DOHH2 (cell line): ENCODE data around the gene ASB5.

Source experiments
- H3F3A ChIP-seq: fragments of 200-600 bp; sonication (generic), shearing (Covaris generic); 2 replicates; pipeline ENCODE4 v1.6.0; 2016; ENCODE audit warnings: antibody characterized with exemption, mild to moderate bottlenecking; ENCODE audit not compliant: control insufficient read depth, insufficient read depth
- H3K27ac ChIP-seq: fragments of 200-600 bp; sonication (generic); 2 replicates; pipeline ENCODE4 v1.5.1; 2014; ENCODE audit warnings: low read depth, mild to moderate bottlenecking, low read length, moderate library complexity
- H3K27me3 ChIP-seq: fragments of 200-600 bp; sonication (generic); 2 replicates; pipeline ENCODE4 v1.6.1; 2014; ENCODE audit warnings: mild to moderate bottlenecking, low read length, mixed read lengths; ENCODE audit not compliant: control insufficient read depth
- H3K36me3 ChIP-seq: fragments of 200-600 bp; sonication (generic); 2 replicates; pipeline ENCODE4 v1.6.1; 2014; ENCODE audit warnings: mild to moderate bottlenecking, low read length, moderate library complexity, mixed read lengths; ENCODE audit not compliant: control insufficient read depth
- H3K4me1 ChIP-seq: fragments of 200-600 bp; sonication (generic); 2 replicates; pipeline ENCODE4 v1.6.1; 2014; ENCODE audit warnings: mild to moderate bottlenecking, low read length, mixed read lengths; ENCODE audit not compliant: control insufficient read depth
- H3K4me2 ChIP-seq: fragments of 200-600 bp; sonication (generic); 2 replicates; pipeline ENCODE4 v1.6.0; 2014; ENCODE audit warnings: mild to moderate bottlenecking, low read length, moderate library complexity
- H3K4me3 ChIP-seq: fragments of 200-600 bp; sonication (generic); 2 replicates; pipeline ENCODE4 v1.5.1; 2014; ENCODE audit warnings: mild to moderate bottlenecking, low read length, mixed read lengths
- H3K79me2 ChIP-seq: fragments of 200-600 bp; sonication (generic); 2 replicates; pipeline ENCODE4 v1.6.1; 2014; ENCODE audit warnings: mild to moderate bottlenecking, low read length, mixed read lengths; ENCODE audit not compliant: control insufficient read depth
- H3K9me2 ChIP-seq: fragments of 200-600 bp; sonication (generic); replicated peaks from 2 replicates; pipeline ENCODE4 v1.6.1; 2014; ENCODE audit warnings: mild to moderate bottlenecking, low read length, mixed read lengths; ENCODE audit not compliant: control insufficient read depth
- H3K9me3 ChIP-seq: fragments of 200-600 bp; sonication (generic); 2 replicates; pipeline ENCODE4 v1.6.1; 2014; ENCODE audit warnings: antibody characterized with exemption, low read length, mixed read lengths; ENCODE audit not compliant: control insufficient read depth, insufficient read depth
- H4K20me1 ChIP-seq: fragments of 200-600 bp; sonication (generic); 2 replicates; pipeline ENCODE4 v1.6.0; 2014; ENCODE audit warnings: low read depth, mild to moderate bottlenecking, antibody characterized with exemption, low read length, moderate library complexity; ENCODE audit not compliant: control insufficient read depth, insufficient read depth
- CTCF ChIP-seq: fragments of 200-600 bp; sonication (generic); IDR thresholded peaks from one replicate; pipeline ENCODE4 v1.5.1; 2014; ENCODE audit warnings: antibody characterized with exemption, mild to moderate bottlenecking, low read depth, low read length; ENCODE audit not compliant: poor library complexity, severe bottlenecking
- EZH2phosphoT487 ChIP-seq: fragments of 200-600 bp; sonication (generic); IDR thresholded peaks from 2 replicates; pipeline ENCODE4 v1.6.1; 2017; ENCODE audit warnings: borderline replicate concordance, mild to moderate bottlenecking, antibody characterized with exemption, low read length, moderate library complexity, mixed read lengths

ASB5 gene

GRCh38 chr4:176188654-176189053 lies 80.4 kb downstream of the ASB5 start:
- Histone ChIP-seq H3K4me2 (peak overlapping the region; percentile 49), H3K9me3 (no peaks in the 10 kb centered on the region), H3K4me1 (peaks cover 17% of the 10 kb centered on the region), H3K9me2 (no peaks in the 10 kb centered on the region), H3K27me3 (no peaks in the 10 kb centered on the region), H4K20me1 (no peaks in the 10 kb centered on the region), H3K79me2 (no peaks in the 10 kb centered on the region), H3K27ac (no peak overlapping the region), H3F3A (no peaks in the 10 kb centered on the region), H3K4me3 (peak overlapping the region; percentile 15), H3K36me3 (no peaks in the 10 kb centered on the region)
- TF ChIP-seq EZH2phosphoT487, result no peak
- no peak for TF ChIP-seq CTCF

- H3K4me1 ChIP-seq, result peaks cover 14% of the 10 kb centered on the region
- H3K4me3 ChIP-seq, result no peak overlapping the region
- H3K4me2 ChIP-seq, result no peak overlapping the region
- H3K79me2 ChIP-seq, result no peaks in the 10 kb centered on the region
- no peaks in the 10 kb centered on the region for H3K9me3 ChIP-seq
- H3K27me3 ChIP-seq, result no peaks in the 10 kb centered on the region
- TF ChIP-seq EZH2phosphoT487 (no peak), CTCF (no peak)
- no peak overlapping the region for H3K27ac ChIP-seq
- no peaks in the 10 kb centered on the region for H4K20me1 ChIP-seq
- no peaks in the 10 kb centered on the region for H3K36me3 ChIP-seq
- no peaks in the 10 kb centered on the region for H3K9me2 ChIP-seq
- no peaks in the 10 kb centered on the region for H3F3A ChIP-seq
Measured at GRCh38 chr4:176187624-176188023, 81.4 kb downstream of the ASB5 start.

GRCh38 chr4:176186671-176187395 lies 82.2 kb downstream of the ASB5 start:
- H3F3A ChIP-seq, result no peaks in the 10 kb centered on the region
- H3K4me1 ChIP-seq, result peaks cover 14% of the 10 kb centered on the region
- no peaks in the 10 kb centered on the region for H3K9me3 ChIP-seq
- no peak overlapping the region for H3K4me2 ChIP-seq
- H3K36me3 ChIP-seq, result no peaks in the 10 kb centered on the region
- H4K20me1 ChIP-seq, result no peaks in the 10 kb centered on the region
- H3K4me3 ChIP-seq, result no peak overlapping the region
- no peaks in the 10 kb centered on the region for H3K79me2 ChIP-seq
- H3K27ac ChIP-seq, result no peak overlapping the region
- no peaks in the 10 kb centered on the region for H3K9me2 ChIP-seq
- no peaks in the 10 kb centered on the region for H3K27me3 ChIP-seq
- TF ChIP-seq CTCF (no peak), EZH2phosphoT487 (no peak)
